ENCODE data around the gene ATP8B3.

GRCh38 chr19:1783874-1784273, 28.2 kb downstream of the ATP8B3 start:
- TF ChIP-seq CTCF (tag by site-specific recombination; IDR thresholded peaks at IDR 0.05) (no peak), ZNF23 (tag by site-specific recombination; IDR thresholded peaks at IDR 0.05; ENCODE audit: borderline replicate concordance) (no peak), ZNF837 (tag by site-specific recombination; IDR thresholded peaks at IDR 0.05) (no peak), ZNF701 (tag by site-specific recombination; IDR thresholded peaks at IDR 0.05) (no peak), ZSCAN18 (tag by site-specific recombination; IDR thresholded peaks at IDR 0.05) (no peak), ZNF473 (tag by site-specific recombination; IDR thresholded peaks at IDR 0.05) (no peak), KLF16 (tag by site-specific recombination; IDR thresholded peaks at IDR 0.05) (no peak), BCL11A (tag by site-specific recombination; IDR thresholded peaks at IDR 0.05; ENCODE audit: low read depth) (no peak), SCRT1 (tag by site-specific recombination; IDR thresholded peaks at IDR 0.05; ENCODE audit: borderline replicate concordance) (no peak), KLF7 (tag by site-specific recombination; IDR thresholded peaks at IDR 0.05; ENCODE audit: borderline replicate concordance) (no peak), ZBTB8A (tag by site-specific recombination; IDR thresholded peaks at IDR 0.05) (no peak), ZNF174 (tag by site-specific recombination; IDR thresholded peaks at IDR 0.05) (no peak), OVOL3 (tag by site-specific recombination; IDR thresholded peaks at IDR 0.05) (no peak)

All from HEK293 (cell line).